HG02973 (cell line): ENCODE data around the gene ZBTB7C.

Source experiments
- ATAC-seq: cut with Tn5 transposase; IDR thresholded peaks from one replicate; pipeline ENCODE4 v1.9.1; 2021; ENCODE audit warnings: moderate library complexity; ENCODE audit not compliant: unreplicated experiment

ZBTB7C gene

GRCh38 chr18:47983946-47984345, 425.2 kb downstream of the ZBTB7C start:
- ATAC-seq: no peak

GRCh38 chr18:47983055-47983454, 426.1 kb downstream of the ZBTB7C start:
- no peak for ATAC-seq

DNA sequence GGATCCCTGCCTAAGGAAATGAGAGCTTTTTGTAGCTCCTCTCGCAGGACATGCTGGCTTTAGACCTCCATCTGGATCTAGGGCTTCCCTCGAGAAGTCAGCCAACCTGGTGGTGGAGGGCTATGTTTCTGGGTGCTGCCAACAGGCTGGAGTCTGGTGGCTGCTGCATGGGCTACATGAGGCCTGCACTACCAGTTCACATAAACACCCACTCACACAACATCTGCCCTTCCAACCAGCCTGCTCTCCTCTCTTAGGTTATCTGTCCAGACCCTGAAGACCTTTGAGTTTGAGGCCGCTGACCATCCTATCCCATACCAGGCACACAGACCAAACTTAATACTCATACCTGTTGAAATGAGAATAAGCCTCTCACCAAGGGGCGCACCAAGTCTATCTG, 427.4 kb downstream of the ZBTB7C start:
- no peak for ATAC-seq

DNA sequence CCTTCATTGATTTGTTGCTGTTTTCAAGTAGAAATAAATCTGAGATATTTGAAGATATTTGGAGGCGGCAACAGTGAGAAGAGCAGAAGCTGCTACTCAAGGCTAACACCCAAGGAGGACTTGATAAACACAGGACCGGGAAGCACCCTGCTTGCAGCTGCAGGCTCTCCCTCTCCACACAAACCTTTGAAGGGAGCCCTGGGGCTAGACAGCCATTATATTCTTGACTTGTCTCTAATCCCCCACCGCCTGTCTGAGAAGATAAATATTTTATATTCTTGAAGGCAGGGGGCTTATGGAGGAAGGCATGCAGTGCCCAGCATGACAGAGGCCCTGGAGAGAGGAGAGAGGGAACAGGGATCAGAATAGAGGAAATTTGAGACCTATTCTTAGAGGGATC, 427.9 kb downstream of the ZBTB7C start:
- ATAC-seq: no peak

- ATAC-seq: no peak
Measured at GRCh38 chr18:47979611-47980200, 429.5 kb downstream of the ZBTB7C start.

DNA sequence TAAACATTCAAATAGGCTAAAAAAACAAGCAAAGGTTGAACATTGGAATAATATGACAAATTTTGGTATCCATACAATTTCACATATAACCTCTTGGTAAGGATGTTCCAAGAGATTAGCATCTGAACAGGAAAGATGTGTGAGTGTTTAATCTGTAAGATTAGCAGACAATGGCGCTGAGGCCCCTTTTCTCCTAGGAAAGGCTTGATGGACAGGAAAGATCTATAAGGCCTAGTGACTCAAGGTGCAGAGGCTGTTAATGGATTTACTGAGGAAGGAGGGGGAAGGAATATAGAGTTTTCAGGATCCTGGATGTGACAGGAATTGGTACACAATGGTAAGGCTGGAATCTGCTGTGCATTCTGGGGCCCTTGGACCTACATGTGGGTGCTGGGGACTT, 430.6 kb downstream of the ZBTB7C start:
- ATAC-seq: no peak

GRCh38 chr18:47978141-47978540, 431.0 kb downstream of the ZBTB7C start:
- no peak for ATAC-seq
